CD4-positive, alpha-beta T cell (primary cell): ENCODE measurements around the gene MED13. TPM values are rescaled to one million over a fixed set of nuclear protein-coding genes. Genes with fewer than 3 reads are reported as not detected.

ENCODE experiments used
- ATAC-seq: fragments of 200-7000 bp; cut with Tn5 transposase; one replicate; pipeline ENCODE4 v1.10.0; 2022; ENCODE audit warnings: mild to moderate bottlenecking; ENCODE audit not compliant: poor library complexity
- CTCF ChIA-PET: fragments of 350-600 bp; sonication (Branson Sonifier 250); formaldehyde crosslinking; loops from one replicate; lab custom pipeline; 2021; ENCODE audit warnings: antibody characterized with exemption, inconsistent platforms; lab: Charles Lee
- POLR2A ChIA-PET: fragments of 350-600 bp; sonication (Branson Sonifier 250); formaldehyde crosslinking; loops from one replicate; lab custom pipeline; 2021; ENCODE audit warnings: antibody characterized with exemption, inconsistent platforms; lab: Charles Lee
- DNase-seq, 14 experiments: peaks; one replicate each; pipeline ENCODE4 v3.0.0-alpha.2; 2013 to 2020; ENCODE audit warnings: mixed read lengths in 2 of 14
- H3K27ac ChIP-seq, 2 donors: one replicate each; pipeline versions ENCODE4 v1.5.1 to v1.7.0; 2013; ENCODE audit warnings: low read length in 2 of 2, low read depth in 1 of 2, mild to moderate bottlenecking in 1 of 2
- H3K27me3 ChIP-seq, 2 experiments: 1 replicate in 1 of 2; 2 replicates in 1 of 2; pipeline versions ENCODE4 v1.6.1 to v1.7.0; 2013; ENCODE audit warnings: low read length in 2 of 2, control low read depth in 1 of 2, mild to moderate bottlenecking in 1 of 2, moderate library complexity in 1 of 2; ENCODE audit not compliant: insufficient read depth in 2 of 2, control insufficient read depth in 1 of 2
- H3K36me3 ChIP-seq: one replicate; pipeline ENCODE4 v1.6.1; 2013; ENCODE audit warnings: low read length, control low read depth; ENCODE audit not compliant: insufficient read depth
- H3K4me1 ChIP-seq: one replicate; pipeline ENCODE4 v1.6.1; 2013; ENCODE audit warnings: low read length, control low read depth; ENCODE audit not compliant: insufficient read depth
- H3K4me3 ChIP-seq: one replicate; pipeline ENCODE4 v1.5.1; 2013; ENCODE audit warnings: mild to moderate bottlenecking, low read length, moderate library complexity
- H3K9me3 ChIP-seq, 2 experiments: 1 replicate in 1 of 2; 2 replicates in 1 of 2; pipeline versions ENCODE4 v1.6.1 to v1.7.0; 2013; ENCODE audit warnings: low read length in 2 of 2, mild to moderate bottlenecking in 2 of 2, control low read depth in 1 of 2, moderate library complexity in 1 of 2; ENCODE audit not compliant: control insufficient read depth in 1 of 2, insufficient read depth in 1 of 2
- H3K27ac Mint-ChIP-seq: one replicate; pipeline ENCODE4 v1.8.0; 2020; ENCODE audit warnings: mixed read lengths
- H3K27me3 Mint-ChIP-seq: one replicate; pipeline ENCODE4 v1.8.0; 2021; ENCODE audit warnings: mixed read lengths
- H3K36me3 Mint-ChIP-seq: one replicate; pipeline ENCODE4 v1.8.0; 2021; ENCODE audit warnings: low read depth, mixed read lengths
- H3K4me1 Mint-ChIP-seq: one replicate; pipeline ENCODE4 v1.8.0; 2021; ENCODE audit warnings: low read depth, mixed read lengths
- H3K4me3 Mint-ChIP-seq: one replicate; pipeline ENCODE4 v1.8.0; 2020; ENCODE audit warnings: mild to moderate bottlenecking, mixed read lengths
- H3K9me3 Mint-ChIP-seq: one replicate; pipeline ENCODE4 v1.8.0; 2020; ENCODE audit warnings: mixed read lengths
- CTCF ChIP-seq: fragments of 200-600 bp; IDR thresholded peaks from one replicate; pipeline ENCODE4 v1.8.0; 2022; ENCODE audit warnings: antibody characterized with exemption, mild to moderate bottlenecking
- intact Hi-C, 2 experiments: fragments of 100-400 bp; cut with DNase I in 1 of 2; cut with micrococcal nuclease in 1 of 2; formaldehyde crosslinking; loops; one replicate each; pipeline versions ENCODE4 v1.15.1 to v1.9.0; 2023 to 2025; cut with DNase I, micrococcal nuclease
- total RNA-seq, 174 experiments: library from RNA in 2 of 174; stranded (reverse) in 2 of 174; gene quantifications; one replicate each; pipeline ENCODE4 v1.2.3 and lab custom pipeline; 2021 to 2026

MED13 gene
- total RNA-seq, 2 experiments from 2014 or later, result 75.7 to 85.8 TPM

- ChIA-PET CTCF (no interaction called here), POLR2A (no interaction called here)
- Histone ChIP-seq H3K4me3 (no peak overlapping the region), H3K4me1 (no peaks in the 10 kb centered on the region), H3K27me3 (no peaks in the 10 kb centered on the region), H3K9me3 (no peaks in the 10 kb centered on the region), H3K27ac (no peak overlapping the region), H3K36me3 (peaks cover 69% of the 10 kb centered on the region)
- no peaks in the 10 kb centered on the region for H3K4me1 Mint-ChIP-seq
- intact Hi-C loops, result no loop called here
- ATAC-seq (no peak), DNase-seq (no peak)
- no peak overlapping the region for H3K4me3 Mint-ChIP-seq
- H3K36me3 Mint-ChIP-seq, result peaks cover 67% of the 10 kb centered on the region
- H3K27ac Mint-ChIP-seq, result no peak overlapping the region
- H3K27me3 Mint-ChIP-seq, result no peaks in the 10 kb centered on the region
- no peak for TF ChIP-seq CTCF
- no peaks in the 10 kb centered on the region for H3K9me3 Mint-ChIP-seq
These were observed 109.5 kb downstream of the MED13 start for GRCh38 chr17:61955619-61956018.

- Mint-ChIP-seq H3K4me3 (no peak overlapping the region), H3K36me3 (peaks cover 82% of the 10 kb centered on the region), H3K9me3 (no peaks in the 10 kb centered on the region), H3K4me1 (no peaks in the 10 kb centered on the region), H3K27ac (no peak overlapping the region), H3K27me3 (no peaks in the 10 kb centered on the region)
- CTCF ChIA-PET, result no interaction called here
- ATAC-seq, result no peak
- Histone ChIP-seq H3K27ac (no peak overlapping the region), H3K4me1 (no peaks in the 10 kb centered on the region), H3K27me3 (no peaks in the 10 kb centered on the region), H3K36me3 (peaks cover 72% of the 10 kb centered on the region), H3K9me3 (no peaks in the 10 kb centered on the region), H3K4me3 (no peak overlapping the region)
- POLR2A ChIA-PET, result no interaction called here
- TF ChIP-seq CTCF, result no peak
- intact Hi-C loops, result loop anchor here in 1 of 2 experiments (2.0 kb wide), 1 partner anchor 15 kb away; no protein-coding TSS in a partner anchor
- DNase-seq, result no peak
These were observed 117.6 kb downstream of the MED13 start for GRCh38 chr17:61947367-61948078.

GRCh38 chr17:61946359-61946758 lies 118.7 kb downstream of the MED13 start:
- no peaks in the 10 kb centered on the region for H3K4me1 ChIP-seq
- no peak for ATAC-seq
- POLR2A ChIA-PET, result no interaction called here

More at GRCh38 chr17:61946359-61946758, 118.7 kb downstream of the MED13 start:
- Histone ChIP-seq H3K27me3 (no peaks in the 10 kb centered on the region), H3K4me3 (no peak overlapping the region), H3K9me3 (no peaks in the 10 kb centered on the region), H3K27ac (no peak overlapping the region), H3K36me3 (peaks cover 61% of the 10 kb centered on the region)
- H3K27me3 Mint-ChIP-seq, result no peaks in the 10 kb centered on the region
- no peak for DNase-seq
- intact Hi-C loops, result loop anchor here in 1 of 2 experiments (2.0 kb wide), 1 partner anchor 16 kb away; no protein-coding TSS in a partner anchor
- H3K9me3 Mint-ChIP-seq, result no peaks in the 10 kb centered on the region
- CTCF ChIA-PET, result no interaction called here
- H3K36me3 Mint-ChIP-seq, result peaks cover 72% of the 10 kb centered on the region
- H3K4me3 Mint-ChIP-seq, result no peak overlapping the region
- no peak for TF ChIP-seq CTCF
- peak overlapping the region; percentile 21 for H3K27ac Mint-ChIP-seq
- no peaks in the 10 kb centered on the region for H3K4me1 Mint-ChIP-seq
